CD4-positive, alpha-beta T cell treated with Interleukin-21 for 1 hour (primary cell): Measurements from ENCODE around the gene NUBP2.
A peak's percentile ranks its signal among the peaks of the same experiment; 100 is the strongest.

Experiments used
- DNase-seq: peaks from one replicate; pipeline ENCODE4 v3.0.0-alpha.2; 2020

NUBP2 gene

GRCh38 chr16:1782408-1783264 is at the start of gene NUBP2, which contains the start of gene SPSB3:
NUBP2 (plus strand) TSS chr16:1782960; CDS start chr16:1783021, 61 bp downstream.
SPSB3 (minus strand) TSS chr16:1782571; CDS start chr16:1781483, 1,088 bp downstream.
- peak; percentile 100 for DNase-seq

GRCh38 chr16:1734123-1734522 is 48.6 kb upstream of the NUBP2 start:
- DNase-seq, result no peak

GRCh38 chr16:1734816-1735215 is 47.9 kb upstream of the NUBP2 start:
- DNase-seq, result no peak

- DNase-seq, result no peak
Observed at GRCh38 chr16:1740234-1740633, 42.5 kb upstream of the NUBP2 start.

- no peak for DNase-seq
Observed at GRCh38 chr16:1740781-1741490, 41.8 kb upstream of the NUBP2 start.

GRCh38 chr16:1741553-1742165 is 41.1 kb upstream of the NUBP2 start:
- DNase-seq, result no peak

GRCh38 chr16:1743376-1744337 is 39.1 kb upstream of the NUBP2 start:
- no peak for DNase-seq

- no peak for DNase-seq
Observed at GRCh38 chr16:1744338-1744840, 38.4 kb upstream of the NUBP2 start.

GRCh38 chr16:1745181-1745899 is 37.4 kb upstream of the NUBP2 start:
- DNase-seq, result no peak

- no peak for DNase-seq
Observed at GRCh38 chr16:1745900-1746692, 36.7 kb upstream of the NUBP2 start.

- no peak for DNase-seq
Observed at GRCh38 chr16:1746693-1747195, 36.0 kb upstream of the NUBP2 start.

GRCh38 chr16:1747934-1748333 is 34.8 kb upstream of the NUBP2 start:
- no peak for DNase-seq

- DNase-seq, result no peak
Observed at GRCh38 chr16:1749152-1750117, 33.3 kb upstream of the NUBP2 start.

GRCh38 chr16:1751946-1752345 is 30.8 kb upstream of the NUBP2 start:
- DNase-seq, result no peak

GRCh38 chr16:1752853-1753252 is 29.9 kb upstream of the NUBP2 start:
- DNase-seq, result no peak

- no peak for DNase-seq
Observed at GRCh38 chr16:1754204-1754603, 28.6 kb upstream of the NUBP2 start.

- DNase-seq, result no peak
Observed at GRCh38 chr16:1757714-1758461, 24.9 kb upstream of the NUBP2 start.

- no peak for DNase-seq
Observed at GRCh38 chr16:1758923-1759322, 23.8 kb upstream of the NUBP2 start.
